NCI-H2081 (cell line): Measurements from ENCODE around the gene DHX36.

ENCODE experiments used
- DNase-seq, 2 experiments: peaks; one replicate each; lab custom pipeline; 2025; lab: John Stamatoyannopoulos, UW

The DHX36 gene

GRCh38 chr3:154323891-154324738 lies at the start of gene DHX36:
TSS of gene DHX36 (minus strand) at chr3:154324487. CDS start at chr3:154324416, 71 bp downstream.
- peak; percentile 96 to 97 for DNase-seq

- no peak for DNase-seq
These were observed 42.9 kb upstream of the DHX36 start for GRCh38 chr3:154367221-154367620.

- DNase-seq, result no peak
These were observed 40.6 kb upstream of the DHX36 start for GRCh38 chr3:154364849-154365248.

GRCh38 chr3:154361099-154361498 lies 36.8 kb upstream of the DHX36 start:
- no peak for DNase-seq

GRCh38 chr3:154356009-154356408 lies 31.7 kb upstream of the DHX36 start:
- DNase-seq, result no peak

GRCh38 chr3:154349223-154349622 lies 24.9 kb upstream of the DHX36 start:
- DNase-seq, result no peak

- no peak for DNase-seq
These were observed 21.3 kb upstream of the DHX36 start for GRCh38 chr3:154345422-154346122.

- no peak for DNase-seq
These were observed 14.3 kb upstream of the DHX36 start for GRCh38 chr3:154338570-154338969.

- DNase-seq, result no peak
These were observed 13.7 kb upstream of the DHX36 start for GRCh38 chr3:154338008-154338407.

GRCh38 chr3:154334973-154335420 lies 10.7 kb upstream of the DHX36 start:
- DNase-seq, result peak; percentile 46 to 53

- no peak for DNase-seq
These were observed 3.6 kb upstream of the DHX36 start for GRCh38 chr3:154327871-154328270.

- DNase-seq, result peak in 1 of 2 experiments; percentile 18
These were observed 632 bp upstream of the DHX36 start for GRCh38 chr3:154324919-154325318.

- no peak for DNase-seq
These were observed 7.1 kb downstream of the DHX36 start for GRCh38 chr3:154316974-154317767.

GRCh38 chr3:154314152-154314551 lies 10.1 kb downstream of the DHX36 start:
- DNase-seq, result no peak

- no peak for DNase-seq
These were observed 13.4 kb downstream of the DHX36 start for GRCh38 chr3:154310840-154311239.

GRCh38 chr3:154307363-154307762 lies 16.9 kb downstream of the DHX36 start:
- no peak for DNase-seq

- DNase-seq, result no peak
These were observed 19.4 kb downstream of the DHX36 start for GRCh38 chr3:154304936-154305335.

- no peak for DNase-seq
These were observed 20.0 kb downstream of the DHX36 start for GRCh38 chr3:154304116-154304786.

GRCh38 chr3:154301561-154301960 lies 22.7 kb downstream of the DHX36 start:
- DNase-seq, result no peak

- no peak for DNase-seq
These were observed 30.3 kb downstream of the DHX36 start for GRCh38 chr3:154294016-154294415.

GRCh38 chr3:154290187-154290586 lies 34.1 kb downstream of the DHX36 start:
- no peak for DNase-seq

GRCh38 chr3:154285221-154285620 lies 39.1 kb downstream of the DHX36 start:
- DNase-seq, result no peak
